ENCODE data around the gene USP24. TPM values are rescaled to one million over a fixed set of nuclear protein-coding genes. Genes with fewer than 3 reads are reported as not detected.

USP24 gene
- total and polyA plus RNA-seq, 2 donors (not counting 1 experiment from before 2014, with no cell fraction given) = 18.9 to 152 TPM

GRCh38 chr1:55059302-55060132 is 155.6 kb downstream of the USP24 start:
- ChIA-PET POLR2A (no interaction called here), CTCF (no interaction called here)
- no peaks in the 10 kb centered on the region for H3K27me3 Mint-ChIP-seq
- H2AFZ ChIP-seq (ENCODE audit: insufficient read depth, low read depth, low read length, poor library complexity, severe bottlenecking) = no peak overlapping the region
- H3K36me3 ChIP-seq (replicated peaks in 1 of 2; ENCODE audit: control extremely low read depth in 1 of 2, control insufficient read depth in 1 of 2, extremely low read depth in 1 of 2, insufficient read depth in 2 of 2, low read length in 1 of 2) = no peaks in the 10 kb centered on the region
- DNase-seq (no peak), ATAC-seq (ENCODE audit: low read depth) (no peak)
- TF ChIP-seq EZH2 (IDR thresholded peaks at IDR 0.05; ENCODE audit: borderline replicate concordance, insufficient read depth, low read depth, low read length, poor library complexity, severe bottlenecking) (no peak), CTCF (IDR thresholded peaks at IDR 0.05) (no peak)
- no peak overlapping the region for H3K4me3 ChIP-seq (ENCODE audit: control extremely low read depth in 1 of 5, extremely low read depth in 1 of 5, insufficient read depth in 1 of 5, low read depth in 2 of 5, low read length in 4 of 5)
- no peaks in the 10 kb centered on the region for H3K4me1 Mint-ChIP-seq
- H3K27ac ChIP-seq (ENCODE audit: low read length in 2 of 2) = no peak overlapping the region
- H3K27ac Mint-ChIP-seq = no peak overlapping the region
- WGBS (ENCODE audit: insufficient coverage) = 92% methylated on average over 9 of the region's 14 CpGs
- H3K79me2 ChIP-seq (ENCODE audit: control insufficient read depth, insufficient read depth, low read length) = no peaks in the 10 kb centered on the region
- no peaks in the 10 kb centered on the region for H3K4me1 ChIP-seq (ENCODE audit: control insufficient read depth in 2 of 2, insufficient read depth in 2 of 2, low read length in 2 of 2)
- no peak overlapping the region for H3K9ac ChIP-seq (ENCODE audit: low read length)
- H3K4me3 Mint-ChIP-seq = no peak overlapping the region
- H3K27me3 ChIP-seq (replicated peaks in 1 of 4; ENCODE audit: control extremely low read depth in 1 of 4, control insufficient read depth in 3 of 4, insufficient read depth in 4 of 4, low read length in 3 of 4) = no peaks in the 10 kb centered on the region
- no peaks in the 10 kb centered on the region for H4K20me1 ChIP-seq (ENCODE audit: control insufficient read depth, insufficient read depth, low read length, poor library complexity, severe bottlenecking)
- intact Hi-C loops (cut with micrococcal nuclease) = no loop called here
- no peaks in the 10 kb centered on the region for H3K9me3 ChIP-seq (ENCODE audit: control extremely low read depth in 1 of 3, control insufficient read depth in 2 of 3, insufficient read depth in 1 of 3, low read length in 2 of 3)
- no peak overlapping the region for H3K4me2 ChIP-seq (replicated peaks; ENCODE audit: low read depth, low read length, poor library complexity, severe bottlenecking)
- no peaks in the 10 kb centered on the region for H3K9me3 Mint-ChIP-seq (ENCODE audit: insufficient read depth)

- Mint-ChIP-seq H3K4me3 (no peak overlapping the region), H3K27me3 (no peaks in the 10 kb centered on the region), H3K9me3 (ENCODE audit: insufficient read depth) (no peaks in the 10 kb centered on the region), H3K4me1 (no peaks in the 10 kb centered on the region), H3K27ac (no peak overlapping the region)
- H2AFZ ChIP-seq (ENCODE audit: insufficient read depth, low read depth, low read length, poor library complexity, severe bottlenecking) = no peak overlapping the region
- no peak overlapping the region for H3K9ac ChIP-seq (ENCODE audit: low read length)
- H3K36me3 ChIP-seq (replicated peaks in 1 of 2; ENCODE audit: control extremely low read depth in 1 of 2, control insufficient read depth in 1 of 2, extremely low read depth in 1 of 2, insufficient read depth in 2 of 2, low read length in 1 of 2) = no peaks in the 10 kb centered on the region
- no peak for ATAC-seq (ENCODE audit: low read depth)
- H3K4me1 ChIP-seq (ENCODE audit: control insufficient read depth in 2 of 2, insufficient read depth in 2 of 2, low read length in 2 of 2) = no peaks in the 10 kb centered on the region
- no peak overlapping the region for H3K27ac ChIP-seq (ENCODE audit: low read length in 2 of 2)
- H3K4me3 ChIP-seq (ENCODE audit: control extremely low read depth in 1 of 5, extremely low read depth in 1 of 5, insufficient read depth in 1 of 5, low read depth in 2 of 5, low read length in 4 of 5) = no peak overlapping the region
- TF ChIP-seq EZH2 (IDR thresholded peaks at IDR 0.05; ENCODE audit: borderline replicate concordance, insufficient read depth, low read depth, low read length, poor library complexity, severe bottlenecking) (no peak), CTCF (IDR thresholded peaks at IDR 0.05) (no peak)
- ChIA-PET CTCF (interaction anchor here (0.6 kb wide), 1 partner anchor 274 kb away, joined by 3 read pairs; no protein-coding TSS in a partner anchor), POLR2A (no interaction called here)
- H4K20me1 ChIP-seq (ENCODE audit: control insufficient read depth, insufficient read depth, low read length, poor library complexity, severe bottlenecking) = no peaks in the 10 kb centered on the region
- 92% methylated on average over 5 of the region's 6 CpGs for WGBS (ENCODE audit: insufficient coverage)
- H3K27me3 ChIP-seq (replicated peaks in 1 of 4; ENCODE audit: control extremely low read depth in 1 of 4, control insufficient read depth in 3 of 4, insufficient read depth in 4 of 4, low read length in 3 of 4) = no peaks in the 10 kb centered on the region
- H3K4me2 ChIP-seq (replicated peaks; ENCODE audit: low read depth, low read length, poor library complexity, severe bottlenecking) = no peak overlapping the region
- no peak for DNase-seq
- intact Hi-C loops (cut with micrococcal nuclease) = no loop called here
- H3K79me2 ChIP-seq (ENCODE audit: control insufficient read depth, insufficient read depth, low read length) = no peaks in the 10 kb centered on the region
- H3K9me3 ChIP-seq (ENCODE audit: control extremely low read depth in 1 of 3, control insufficient read depth in 2 of 3, insufficient read depth in 1 of 3, low read length in 2 of 3) = no peaks in the 10 kb centered on the region
These were observed 157.2 kb downstream of the USP24 start for GRCh38 chr1:55057956-55058298.

Measured in B cell (primary cell).